ENCODE results near the gene ABCC3. TPM values are rescaled to one million over a fixed set of nuclear protein-coding genes. Genes with fewer than 3 reads are reported as not detected.

The ABCC3 gene
- total RNA-seq, 1 experiment from 2014 or later, result 0.56 TPM

DNA sequence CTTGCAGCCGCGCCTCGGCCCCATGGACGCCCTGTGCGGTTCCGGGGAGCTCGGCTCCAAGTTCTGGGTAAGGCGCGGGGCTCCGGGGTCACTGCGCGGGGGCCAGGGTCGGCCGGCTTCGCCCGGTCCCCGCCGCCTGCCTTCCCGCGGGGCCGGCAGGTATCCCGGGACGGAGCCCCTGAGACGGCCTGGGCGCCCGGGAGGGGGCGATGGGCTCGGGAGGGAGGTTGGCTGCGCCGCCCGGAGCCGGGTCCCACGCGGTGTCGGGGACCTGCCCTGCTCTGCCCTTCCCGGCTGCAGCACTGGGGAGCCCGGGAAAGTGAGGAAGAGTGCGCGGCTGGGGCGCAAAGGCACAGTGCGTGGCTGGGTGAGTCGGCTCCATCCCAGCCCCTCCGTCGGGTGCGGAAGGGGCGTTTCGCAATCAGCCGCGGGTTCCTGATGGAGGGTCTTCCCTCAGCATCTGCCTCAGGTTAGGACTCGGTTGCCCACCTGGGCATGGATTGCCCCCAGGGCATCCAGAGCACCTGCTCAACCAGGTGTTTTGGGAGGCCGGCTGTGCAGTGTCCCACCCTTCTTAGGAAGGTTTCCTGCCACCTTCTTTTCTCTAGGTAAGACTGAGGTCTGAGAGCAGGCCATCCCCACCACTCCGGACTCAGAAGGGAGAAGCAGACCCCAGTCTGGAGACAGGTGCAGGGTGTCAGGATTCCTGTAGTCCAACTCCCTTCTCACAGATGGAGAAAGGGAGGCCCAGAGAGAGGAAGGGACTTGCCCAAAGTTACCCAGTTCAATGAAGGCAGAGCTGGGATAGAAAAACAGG is 442 bp downstream of the ABCC3 start:
- ChIA-PET POLR2A (ENCODE audit: low non-redundant PET) (no interaction called here), CTCF (no interaction called here)
- Histone ChIP-seq H3K9me3 (ENCODE audit: low read depth, low read length, poor library complexity, severe bottlenecking) (no peaks in the 10 kb centered on the region), H3K36me3 (ENCODE audit: insufficient read depth, low read length, poor library complexity, severe bottlenecking) (no peaks in the 10 kb centered on the region), H3K4me3 (ENCODE audit: low read depth, low read length, poor library complexity, severe bottlenecking) (peak overlapping the region; percentile 45), H3K27ac (ENCODE audit: low read depth, low read length, poor library complexity, severe bottlenecking) (no peak overlapping the region), H3K27me3 (replicated peaks; ENCODE audit: insufficient read depth, low read depth, low read length, poor library complexity) (no peaks in the 10 kb centered on the region), H3K4me1 (ENCODE audit: insufficient read depth, low read length, poor library complexity, severe bottlenecking) (peaks cover 35% of the 10 kb centered on the region)
- no peak for DNase-seq (ENCODE audit: low spot score)
- TF ChIP-seq, protein P1, sequence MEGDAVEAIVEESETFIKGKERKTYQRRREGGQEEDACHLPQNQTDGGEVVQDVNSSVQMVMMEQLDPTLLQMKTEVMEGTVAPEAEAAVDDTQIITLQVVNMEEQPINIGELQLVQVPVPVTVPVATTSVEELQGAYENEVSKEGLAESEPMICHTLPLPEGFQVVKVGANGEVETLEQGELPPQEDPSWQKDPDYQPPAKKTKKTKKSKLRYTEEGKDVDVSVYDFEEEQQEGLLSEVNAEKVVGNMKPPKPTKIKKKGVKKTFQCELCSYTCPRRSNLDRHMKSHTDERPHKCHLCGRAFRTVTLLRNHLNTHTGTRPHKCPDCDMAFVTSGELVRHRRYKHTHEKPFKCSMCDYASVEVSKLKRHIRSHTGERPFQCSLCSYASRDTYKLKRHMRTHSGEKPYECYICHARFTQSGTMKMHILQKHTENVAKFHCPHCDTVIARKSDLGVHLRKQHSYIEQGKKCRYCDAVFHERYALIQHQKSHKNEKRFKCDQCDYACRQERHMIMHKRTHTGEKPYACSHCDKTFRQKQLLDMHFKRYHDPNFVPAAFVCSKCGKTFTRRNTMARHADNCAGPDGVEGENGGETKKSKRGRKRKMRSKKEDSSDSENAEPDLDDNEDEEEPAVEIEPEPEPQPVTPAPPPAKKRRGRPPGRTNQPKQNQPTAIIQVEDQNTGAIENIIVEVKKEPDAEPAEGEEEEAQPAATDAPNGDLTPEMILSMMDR (conservative IDR thresholded peaks at IDR 0.05; ENCODE audit: low read depth, low read length), result no peak
- peak; percentile 28 for TF ChIP-seq EZH2 (IDR thresholded peaks at IDR 0.05; ENCODE audit: borderline replicate concordance, low read depth, low read length, poor library complexity, severe bottlenecking)
- no TSS peak for BruUV-seq (replicated peaks)
- intact Hi-C loops (cut with micrococcal nuclease; ENCODE audit: unreplicated experiment), result no loop called here

DNA sequence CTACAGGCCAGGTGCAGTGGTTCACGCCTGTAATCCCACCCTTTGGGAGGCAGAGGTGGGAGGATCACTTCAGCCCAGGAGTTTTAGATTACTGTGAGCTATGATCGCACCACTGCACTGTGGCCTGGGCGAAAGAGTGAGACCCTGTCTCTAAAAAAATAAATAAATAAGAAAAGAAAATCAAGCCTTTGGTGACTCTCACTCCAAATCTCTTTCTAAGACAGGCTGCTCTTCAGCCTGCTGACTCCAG is 976 bp downstream of the ABCC3 start:
- Histone ChIP-seq H3K36me3 (ENCODE audit: insufficient read depth, low read length, poor library complexity, severe bottlenecking) (no peaks in the 10 kb centered on the region), H3K4me1 (ENCODE audit: insufficient read depth, low read length, poor library complexity, severe bottlenecking) (peaks cover 40% of the 10 kb centered on the region), H3K27ac (ENCODE audit: low read depth, low read length, poor library complexity, severe bottlenecking) (no peak overlapping the region), H3K27me3 (replicated peaks; ENCODE audit: insufficient read depth, low read depth, low read length, poor library complexity) (no peaks in the 10 kb centered on the region), H3K4me3 (ENCODE audit: low read depth, low read length, poor library complexity, severe bottlenecking) (no peak overlapping the region), H3K9me3 (ENCODE audit: low read depth, low read length, poor library complexity, severe bottlenecking) (no peaks in the 10 kb centered on the region)
- intact Hi-C loops (cut with micrococcal nuclease; ENCODE audit: unreplicated experiment), result no loop called here
- DNase-seq (ENCODE audit: low spot score), result no peak
- CTCF ChIA-PET, result no interaction called here
- BruUV-seq (replicated peaks), result no TSS peak
- POLR2A ChIA-PET (ENCODE audit: low non-redundant PET), result no interaction called here
- TF ChIP-seq, protein P1 (conservative IDR thresholded peaks at IDR 0.05; ENCODE audit: low read depth, low read length), result no peak
- TF ChIP-seq EZH2 (IDR thresholded peaks at IDR 0.05; ENCODE audit: borderline replicate concordance, low read depth, low read length, poor library complexity, severe bottlenecking), result no peak

DNA sequence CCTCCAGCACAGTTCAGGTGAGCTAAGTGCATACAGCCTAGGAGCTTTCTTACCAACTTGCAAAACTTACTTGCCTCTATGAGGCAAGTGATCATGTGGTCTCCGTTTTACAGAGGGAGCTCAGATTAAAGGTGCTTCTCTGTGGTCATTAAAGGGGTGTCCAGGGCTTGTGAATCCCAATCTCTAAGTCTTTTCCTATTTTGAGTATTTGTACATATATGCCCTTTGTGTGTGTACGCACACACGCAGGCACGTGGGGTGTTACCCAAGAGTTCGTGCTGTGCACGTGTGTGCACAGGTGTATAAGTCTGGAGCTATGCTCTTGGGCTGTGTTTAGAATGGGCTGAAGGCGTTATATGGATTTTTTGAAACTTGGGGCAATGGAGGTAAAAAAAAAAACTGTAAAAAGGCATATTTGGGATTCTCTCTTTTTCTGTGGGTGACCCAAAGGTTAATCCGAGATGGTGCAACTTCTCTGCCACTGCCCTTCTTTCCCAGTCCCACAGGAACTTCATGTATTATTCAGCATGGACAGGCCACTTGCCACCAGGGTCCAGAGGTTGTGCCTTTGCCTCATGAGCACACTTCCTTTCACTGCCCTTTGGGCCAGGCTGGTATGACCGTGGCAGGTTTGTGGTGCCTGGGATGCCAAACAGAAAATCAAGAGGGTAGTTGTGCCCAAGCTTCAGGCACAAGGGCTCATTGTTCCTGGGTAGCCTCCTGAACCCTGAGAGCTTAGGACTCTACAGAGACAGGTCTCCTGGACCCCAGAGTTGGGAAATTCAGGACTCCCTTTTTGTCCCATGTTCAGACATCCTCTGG is 1.5 kb downstream of the ABCC3 start:
- CTCF ChIA-PET, result no interaction called here
- no peak overlapping the region for H3K4me3 ChIP-seq (ENCODE audit: low read depth, low read length, poor library complexity, severe bottlenecking)
- no peak for DNase-seq (ENCODE audit: low spot score)
- intact Hi-C loops (cut with micrococcal nuclease; ENCODE audit: unreplicated experiment), result no loop called here
- no peaks in the 10 kb centered on the region for H3K36me3 ChIP-seq (ENCODE audit: insufficient read depth, low read length, poor library complexity, severe bottlenecking)
- TF ChIP-seq, protein P1 (conservative IDR thresholded peaks at IDR 0.05; ENCODE audit: low read depth, low read length), result no peak
- no peak for TF ChIP-seq EZH2 (IDR thresholded peaks at IDR 0.05; ENCODE audit: borderline replicate concordance, low read depth, low read length, poor library complexity, severe bottlenecking)
- POLR2A ChIA-PET (ENCODE audit: low non-redundant PET), result no interaction called here
- peaks cover 41% of the 10 kb centered on the region for H3K4me1 ChIP-seq (ENCODE audit: insufficient read depth, low read length, poor library complexity, severe bottlenecking)
- no peaks in the 10 kb centered on the region for H3K9me3 ChIP-seq (ENCODE audit: low read depth, low read length, poor library complexity, severe bottlenecking)
- no TSS peak for BruUV-seq (replicated peaks)
- H3K27ac ChIP-seq (ENCODE audit: low read depth, low read length, poor library complexity, severe bottlenecking), result no peak overlapping the region
- H3K27me3 ChIP-seq (replicated peaks; ENCODE audit: insufficient read depth, low read depth, low read length, poor library complexity), result no peaks in the 10 kb centered on the region

Measured in A673 (cell line).